WTC11 (cell line): ENCODE measurements around the gene TMEM204. TPM values are rescaled to one million over a fixed set of nuclear protein-coding genes. Genes with fewer than 3 reads are reported as not detected.

ENCODE experiments used
- ATAC-seq: fragments of 200-7000 bp; cut with Tn5 transposase; 2 replicates; pipeline ENCODE4 v1.10.0; 2021; ENCODE audit warnings: mild to moderate bottlenecking, moderate library complexity
- CTCF ChIA-PET: fragments of 300-600 bp; sonication (Branson Sonifier 250); formaldehyde crosslinking; loops from one replicate; lab custom pipeline; 2021; ENCODE audit warnings: antibody characterized with exemption; lab: Charles Lee
- POLR2A ChIA-PET: fragments of 350-600 bp; sonication (Branson Sonifier 250); formaldehyde crosslinking; loops from one replicate; lab custom pipeline; 2021; ENCODE audit warnings: antibody characterized with exemption; lab: Charles Lee
- DNase-seq: peaks from one replicate; pipeline ENCODE4 v3.0.0; 2021; ENCODE audit warnings: low spot score
- H3K27ac Mint-ChIP-seq: 2 replicates; pipeline ENCODE4 v1.8.0; 2021; ENCODE audit warnings: mixed read lengths
- H3K27me3 Mint-ChIP-seq: 2 replicates; pipeline ENCODE4 v1.8.0; 2021; ENCODE audit warnings: low read depth, mild to moderate bottlenecking, moderate library complexity, mixed read lengths
- H3K36me3 Mint-ChIP-seq: 2 replicates; pipeline ENCODE4 v1.8.0; 2021; ENCODE audit warnings: mixed read lengths
- H3K4me1 Mint-ChIP-seq: 2 replicates; pipeline ENCODE4 v1.8.0; 2022; ENCODE audit warnings: mixed read lengths
- H3K4me3 Mint-ChIP-seq: 2 replicates; pipeline ENCODE4 v1.8.0; 2021; ENCODE audit warnings: mild to moderate bottlenecking, moderate library complexity, mixed read lengths
- H3K9me3 Mint-ChIP-seq: 2 replicates; pipeline ENCODE4 v1.8.0; 2021; ENCODE audit warnings: mixed read lengths
- AFF4 ChIP-seq: sonication (generic); formaldehyde crosslinking; IDR thresholded peaks from 2 replicates; pipeline ENCODE4 v1.8.1; 2023; ENCODE audit warnings: mild to moderate bottlenecking, missing genetic modification reagents, borderline replicate concordance
- ATF2 ChIP-seq: sonication (generic); formaldehyde crosslinking; IDR thresholded peaks from 2 replicates; pipeline ENCODE4 v1.8.1; 2022; ENCODE audit warnings: low read depth, missing genetic modification reagents, borderline replicate concordance
- CTCF ChIP-seq: fragments of 200-600 bp; IDR thresholded peaks from 2 replicates; pipeline ENCODE4 v1.8.0; 2022; ENCODE audit warnings: antibody characterized with exemption
- E2F5 ChIP-seq: sonication (generic); formaldehyde crosslinking; IDR thresholded peaks from 2 replicates; pipeline ENCODE4 v1.8.1; 2022; ENCODE audit warnings: mild to moderate bottlenecking, moderate library complexity, missing genetic modification reagents
- ELF4 ChIP-seq: sonication (generic); formaldehyde crosslinking; IDR thresholded peaks from 2 replicates; pipeline ENCODE4 v1.8.1; 2022; ENCODE audit warnings: low read depth, mild to moderate bottlenecking, moderate library complexity, missing genetic modification reagents
- GABPB1 ChIP-seq: sonication (generic); formaldehyde crosslinking; IDR thresholded peaks from 2 replicates; pipeline ENCODE4 v1.8.1; 2023; ENCODE audit warnings: mild to moderate bottlenecking, missing genetic modification reagents
- HMGXB4 ChIP-seq: sonication (generic); formaldehyde crosslinking; IDR thresholded peaks from 2 replicates; pipeline ENCODE4 v1.8.1; 2023; ENCODE audit warnings: mild to moderate bottlenecking, moderate library complexity, missing genetic modification reagents
- IRF2 ChIP-seq: sonication (generic); formaldehyde crosslinking; IDR thresholded peaks from 2 replicates; pipeline ENCODE4 v1.8.0; 2022; ENCODE audit warnings: low read depth, missing genetic modification reagents, borderline replicate concordance
- MYBL2 ChIP-seq: sonication (generic); formaldehyde crosslinking; IDR thresholded peaks from 2 replicates; pipeline ENCODE4 v1.8.1; 2023; ENCODE audit warnings: mild to moderate bottlenecking, moderate library complexity, missing genetic modification reagents
- NR1H2 ChIP-seq: sonication (generic); formaldehyde crosslinking; IDR thresholded peaks from 2 replicates; pipeline ENCODE4 v1.9.0; 2021; ENCODE audit warnings: mild to moderate bottlenecking, moderate library complexity, missing genetic modification reagents
- NR3C1 ChIP-seq: sonication (generic); formaldehyde crosslinking; conservative IDR thresholded peaks from 2 replicates; pipeline ENCODE4 v1.8.1; 2023; ENCODE audit warnings: low read depth, mild to moderate bottlenecking, missing genetic modification reagents
- PREB ChIP-seq: sonication (generic); formaldehyde crosslinking; IDR thresholded peaks from 2 replicates; pipeline ENCODE4 v1.8.1; 2022; ENCODE audit warnings: mild to moderate bottlenecking, missing genetic modification reagents, moderate library complexity, borderline replicate concordance
- RELA ChIP-seq: sonication (generic); formaldehyde crosslinking; IDR thresholded peaks from 2 replicates; pipeline ENCODE4 v1.8.1; 2022; ENCODE audit warnings: missing genetic modification reagents, mild to moderate bottlenecking, borderline replicate concordance
- SMAD3 ChIP-seq: sonication (generic); formaldehyde crosslinking; IDR thresholded peaks from 2 replicates; pipeline ENCODE4 v1.8.0; 2022; ENCODE audit warnings: missing genetic modification reagents, mild to moderate bottlenecking, borderline replicate concordance
- SOX15 ChIP-seq: fragments of 250-450 bp; sonication (Bioruptor Pico); IDR thresholded peaks from 2 replicates; pipeline ENCODE4 v1.9.0; 2021; ENCODE audit warnings: mild to moderate bottlenecking
- USF2 ChIP-seq: sonication (generic); formaldehyde crosslinking; IDR thresholded peaks from 2 replicates; pipeline ENCODE4 v1.8.1; 2023; ENCODE audit warnings: mild to moderate bottlenecking, missing genetic modification reagents, moderate library complexity
- ZBTB21 ChIP-seq: sonication (generic); formaldehyde crosslinking; IDR thresholded peaks from 2 replicates; pipeline ENCODE4 v1.8.1; 2023; ENCODE audit warnings: mild to moderate bottlenecking, missing genetic modification reagents, borderline replicate concordance
- ZMAT4 ChIP-seq: fragments of 250-450 bp; sonication (Bioruptor Pico); IDR thresholded peaks from 2 replicates; pipeline ENCODE4 v1.9.0; 2021; ENCODE audit warnings: mild to moderate bottlenecking
- ZNF532 ChIP-seq: fragments of 250-450 bp; sonication (Bioruptor Pico); IDR thresholded peaks from 2 replicates; pipeline ENCODE4 v1.9.0; 2021; ENCODE audit warnings: mild to moderate bottlenecking, borderline replicate concordance
- total RNA-seq: library from RNA; stranded (reverse); gene quantifications from 3 replicates; pipeline ENCODE4 v1.2.3, GENCODE V29; 2021

TMEM204 gene
- total RNA-seq, 1 experiment from 2014 or later = 0.35 TPM

GRCh38 chr16:1486551-1487390 lies 46.7 kb upstream of the TMEM204 start:
- CTCF ChIA-PET = no interaction called here

More at GRCh38 chr16:1486551-1487390, 46.7 kb upstream of the TMEM204 start:
- Mint-ChIP-seq H3K4me3 (no peak overlapping the region), H3K36me3 (no peaks in the 10 kb centered on the region), H3K9me3 (no peaks in the 10 kb centered on the region), H3K27ac (no peak overlapping the region), H3K4me1 (no peaks in the 10 kb centered on the region), H3K27me3 (peaks cover 12% of the 10 kb centered on the region)
- DNase-seq (no peak), ATAC-seq (no peak)
- POLR2A ChIA-PET = no interaction called here
- TF ChIP-seq SOX15 (CRISPR knock-in tag) = no peak
- no peak for TF ChIP-seq RELA (CRISPR knock-in tag)
- TF ChIP-seq ATF2 (CRISPR knock-in tag) = no peak
- no peak for TF ChIP-seq MYBL2 (CRISPR knock-in tag)
- TF ChIP-seq USF2 = no peak
- no peak for TF ChIP-seq NR3C1 (CRISPR knock-in tag)
- no peak for TF ChIP-seq ZNF532 (CRISPR knock-in tag)
- TF ChIP-seq ZMAT4 (CRISPR knock-in tag) = no peak
- TF ChIP-seq SMAD3 (CRISPR knock-in tag) = no peak
- no peak for TF ChIP-seq HMGXB4 (CRISPR knock-in tag)
- no peak for TF ChIP-seq ZBTB21 (CRISPR knock-in tag)
- no peak for TF ChIP-seq E2F5 (CRISPR knock-in tag)
- no peak for TF ChIP-seq ELF4 (CRISPR knock-in tag)
- TF ChIP-seq AFF4 (CRISPR knock-in tag) = no peak
- TF ChIP-seq PREB (CRISPR knock-in tag) = no peak
- TF ChIP-seq NR1H2 (CRISPR knock-in tag) = no peak
- no peak for TF ChIP-seq CTCF
- TF ChIP-seq GABPB1 (CRISPR knock-in tag) = no peak
- no peak for TF ChIP-seq IRF2 (CRISPR knock-in tag)
